NCI-H2107 (cell line): ENCODE results near the gene SIRT3.
"Not testable (repeated sequence)": the region's sequence is repeated elsewhere in the genome, so short reads cannot be mapped to it uniquely, and the experiment has no call there.

Source experiments
- DNase-seq: peaks from one replicate; lab custom pipeline; 2025; lab: John Stamatoyannopoulos, UW

SIRT3 gene

DNA sequence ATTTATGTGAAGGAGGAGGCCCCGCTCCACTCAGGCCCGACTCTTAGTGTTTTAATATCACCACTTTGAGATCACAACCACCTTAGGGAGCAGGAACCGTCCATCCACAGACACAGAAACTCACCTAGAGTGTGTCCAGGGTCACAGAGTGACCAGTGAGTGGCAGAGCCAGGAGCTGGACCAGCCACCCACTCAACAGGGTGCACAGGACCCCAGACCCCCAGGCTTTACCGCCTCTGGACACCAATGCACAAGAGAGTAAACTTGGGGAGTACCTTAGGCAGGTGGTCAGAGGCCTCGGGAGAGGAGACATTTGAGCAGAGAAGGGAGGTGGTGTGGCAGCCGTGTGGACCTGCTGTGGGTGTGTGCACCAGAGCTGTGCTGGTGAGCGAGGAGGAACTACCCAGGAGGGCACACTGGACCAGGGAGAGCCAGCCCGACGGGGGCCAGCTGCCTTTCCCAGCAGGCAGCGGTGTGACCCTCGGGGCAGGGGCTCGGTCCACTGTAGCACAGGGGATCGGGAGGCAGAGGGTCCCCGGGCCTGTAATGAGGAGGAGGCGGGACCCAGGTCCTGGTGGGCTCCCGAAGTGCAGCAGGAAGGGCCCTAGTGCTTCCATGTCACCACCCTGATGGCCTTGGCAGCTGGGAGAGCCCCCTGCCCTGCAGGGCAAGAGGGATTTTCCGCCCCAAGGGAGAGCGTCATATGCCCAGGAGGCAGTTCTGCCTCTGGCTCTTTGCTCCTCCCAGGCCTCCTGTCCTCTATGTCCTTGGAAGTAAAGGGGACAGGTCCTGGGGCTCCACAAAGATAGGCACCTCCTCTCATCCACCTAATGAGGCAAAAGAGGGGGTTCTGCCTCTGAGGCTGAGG lies 34.5 kb upstream of the SIRT3 start:
- no peak for DNase-seq

DNA sequence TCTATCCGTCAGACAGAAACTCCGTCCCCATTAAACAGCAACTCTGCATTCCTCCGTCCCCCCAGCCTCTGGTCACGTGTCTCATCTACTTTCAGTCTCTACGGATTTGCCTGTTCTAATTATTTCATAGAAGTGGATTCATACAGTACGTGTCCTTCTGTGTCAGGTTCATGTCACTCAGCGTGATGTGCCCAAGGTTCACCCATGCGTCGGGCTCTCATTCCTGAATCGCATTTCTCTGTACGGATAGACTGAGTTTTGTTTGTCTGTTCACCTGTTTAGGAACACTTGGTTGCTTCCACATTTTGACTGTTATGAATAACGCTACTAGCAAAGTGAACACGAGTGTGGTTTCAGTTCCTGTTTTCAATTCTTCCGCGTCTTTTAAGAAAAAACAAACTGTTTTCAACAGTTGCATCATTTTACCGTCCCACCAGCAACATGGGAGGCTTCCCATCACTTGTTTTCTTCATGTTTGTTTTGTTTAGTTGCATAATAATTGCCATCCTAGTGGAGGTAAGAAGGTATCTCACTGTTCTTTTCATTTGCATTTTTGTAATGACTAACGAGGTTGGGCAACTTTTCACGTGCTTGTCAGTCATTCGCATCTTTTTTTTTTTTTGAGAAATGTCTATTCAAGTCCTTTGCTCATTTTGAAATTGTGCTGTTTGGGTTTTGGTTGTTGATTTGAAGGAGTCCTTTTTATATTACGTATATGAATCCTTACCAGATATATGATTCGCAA lies 33.2 kb upstream of the SIRT3 start:
- no peak for DNase-seq

DNA sequence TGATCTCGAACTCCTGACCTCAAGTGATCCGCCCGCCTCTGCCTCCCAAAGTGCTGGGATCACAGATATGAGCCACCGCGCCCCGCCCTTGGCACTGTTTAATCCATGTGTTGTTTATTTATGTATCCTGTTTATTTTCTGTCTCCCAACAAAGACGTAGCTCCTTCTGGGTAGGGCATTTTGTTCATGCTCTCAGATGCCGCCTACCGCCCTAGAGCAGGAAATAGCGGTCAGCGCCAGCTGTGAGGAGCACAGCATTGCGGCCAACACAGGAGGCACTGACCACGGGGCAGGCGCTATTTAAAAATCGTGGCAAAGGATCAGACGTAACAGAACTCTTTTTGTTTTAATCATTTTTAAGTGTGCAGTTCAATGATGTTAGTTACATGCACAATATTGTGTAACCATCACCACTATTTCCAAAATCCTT lies 32.6 kb upstream of the SIRT3 start:
- DNase-seq: not testable (repeated sequence)

DNA sequence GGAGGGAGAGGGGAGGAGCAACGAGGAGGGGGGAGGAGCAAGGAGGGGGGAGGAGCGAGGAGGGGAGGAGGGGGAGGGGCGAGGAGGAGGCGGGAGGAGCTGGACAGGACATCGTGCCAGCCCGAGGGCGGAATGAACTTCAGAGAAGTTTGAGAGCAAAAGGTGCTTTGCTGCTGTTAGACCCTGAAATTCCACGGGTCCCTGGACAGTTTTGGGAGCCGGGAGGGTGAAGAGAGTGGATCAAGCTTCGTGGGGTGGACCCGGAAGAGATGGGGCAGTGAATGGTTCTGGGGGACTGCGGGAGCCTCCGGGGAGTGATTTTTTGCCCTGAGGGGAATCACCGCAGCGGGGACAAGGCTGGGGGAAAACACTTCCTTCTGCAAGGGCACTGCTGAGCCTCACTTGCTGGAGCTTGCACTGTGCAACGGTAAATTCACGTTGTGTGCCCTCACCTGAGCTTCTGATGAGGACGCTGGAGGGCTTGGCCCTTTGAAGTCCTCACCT lies 31.4 kb upstream of the SIRT3 start:
- DNase-seq: no peak

- DNase-seq: no peak
These were observed 30.7 kb upstream of the SIRT3 start for GRCh38 chr11:266676-267439.

DNA sequence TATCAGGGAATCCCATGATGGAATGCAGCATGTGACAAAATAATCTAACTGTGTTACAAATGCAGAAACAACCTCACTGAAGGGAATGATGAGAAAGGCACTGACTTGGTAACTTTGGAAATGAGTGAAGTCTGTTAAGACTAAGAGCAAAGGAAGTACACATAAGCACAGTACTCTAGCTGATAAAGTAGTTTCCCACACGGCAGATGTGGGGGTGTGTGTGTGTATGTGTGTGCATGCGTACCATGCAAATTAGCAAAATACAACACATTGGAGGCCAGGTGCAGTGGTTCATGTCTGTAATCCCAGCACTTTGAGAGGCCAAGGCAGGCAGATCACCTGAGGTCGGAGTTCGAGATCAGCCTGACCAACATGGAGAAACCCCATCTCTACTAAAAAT lies 25.5 kb upstream of the SIRT3 start:
- no peak for DNase-seq

DNA sequence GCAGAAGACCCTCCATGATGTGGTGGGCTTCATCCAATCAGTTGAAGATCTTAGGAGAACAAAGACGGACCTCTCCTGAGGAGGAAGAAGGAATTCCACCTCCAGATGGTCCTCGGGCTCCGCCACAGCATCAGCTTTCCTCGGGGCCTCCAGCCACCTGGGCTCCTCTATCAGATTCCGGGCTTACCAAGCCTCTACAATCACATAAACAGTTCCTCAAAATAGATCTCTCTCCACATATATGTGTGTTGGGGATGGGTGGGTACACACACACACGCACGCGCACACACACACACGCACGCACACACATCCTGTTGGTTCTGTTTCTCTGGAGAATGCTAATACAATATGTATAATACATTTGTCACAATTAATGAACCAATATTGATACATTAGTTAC lies 23.3 kb upstream of the SIRT3 start:
- DNase-seq: no peak

DNA sequence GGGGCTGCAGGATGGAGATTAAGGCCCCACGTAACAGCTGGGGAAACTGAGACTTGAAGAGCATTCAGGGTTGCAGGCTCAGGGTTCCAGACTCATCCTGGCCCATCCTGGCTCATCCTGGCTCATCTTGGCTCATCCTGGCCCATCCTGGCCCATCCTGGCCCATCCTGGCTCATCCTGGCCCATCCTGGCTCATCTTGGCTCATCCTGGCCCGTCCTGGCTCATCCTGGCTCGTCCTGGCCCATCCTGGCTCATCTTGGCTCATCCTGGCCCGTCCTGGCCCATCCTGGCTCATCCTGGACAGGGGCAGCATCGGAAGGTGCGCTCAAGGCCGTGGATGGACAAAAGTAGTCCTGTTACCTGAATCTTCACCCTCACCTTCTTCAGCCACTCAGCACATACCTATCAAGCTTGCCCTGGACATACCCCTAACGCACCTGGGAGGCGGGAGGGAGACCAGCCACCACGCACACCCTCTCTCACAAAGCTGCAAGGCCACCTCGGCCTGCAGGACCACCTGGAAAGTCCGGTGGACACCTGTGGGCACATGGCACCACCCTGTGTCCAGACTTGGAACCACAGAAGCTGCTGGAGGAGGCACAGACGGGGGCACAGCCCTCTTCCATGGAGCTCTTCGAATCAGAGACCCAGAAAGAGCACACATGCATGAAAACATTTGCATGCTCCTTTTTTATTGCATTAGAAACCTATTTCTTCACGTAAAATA lies 21.8 kb upstream of the SIRT3 start:
- no peak for DNase-seq

DNA sequence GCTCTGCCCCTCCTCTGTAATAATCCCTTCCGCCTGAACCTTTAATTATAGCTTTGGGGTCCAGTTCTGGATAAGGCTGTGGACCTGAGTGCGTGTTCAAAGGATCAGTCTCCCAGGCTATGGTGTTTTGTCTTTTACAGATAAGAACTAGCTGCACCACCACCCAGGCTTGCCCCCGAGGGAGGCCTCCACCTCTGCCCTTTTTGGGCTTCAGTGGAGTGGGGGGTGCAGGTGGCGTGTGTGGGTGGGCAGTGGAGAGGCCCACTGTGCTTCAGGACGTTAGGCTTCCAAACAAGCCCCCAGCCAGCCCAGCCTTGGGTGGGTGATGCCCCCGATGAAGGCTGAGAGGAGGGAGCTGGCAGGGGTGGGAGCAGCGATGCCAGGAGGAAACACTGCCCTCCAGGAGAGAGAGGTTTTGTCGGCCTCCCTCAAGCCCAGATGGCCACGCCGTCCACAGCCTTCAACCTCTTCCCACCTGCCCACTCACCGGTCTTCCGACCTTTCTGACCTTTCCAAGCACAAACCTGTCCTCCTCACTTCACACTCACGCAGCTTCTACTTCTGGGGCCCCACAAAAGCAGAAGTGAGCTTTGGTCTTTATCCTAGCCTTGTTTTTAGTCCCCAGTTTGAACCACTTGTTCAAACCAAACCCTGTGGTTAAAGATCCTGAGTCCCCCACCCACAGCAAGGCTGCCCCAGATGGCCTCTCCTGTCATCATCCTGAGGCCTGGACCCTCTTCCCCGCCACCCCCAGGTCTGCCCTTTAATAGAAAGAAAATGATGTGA lies 21.0 kb upstream of the SIRT3 start:
- DNase-seq: no peak

- DNase-seq: no peak
These were observed 19.7 kb upstream of the SIRT3 start for GRCh38 chr11:255816-256215.

DNA sequence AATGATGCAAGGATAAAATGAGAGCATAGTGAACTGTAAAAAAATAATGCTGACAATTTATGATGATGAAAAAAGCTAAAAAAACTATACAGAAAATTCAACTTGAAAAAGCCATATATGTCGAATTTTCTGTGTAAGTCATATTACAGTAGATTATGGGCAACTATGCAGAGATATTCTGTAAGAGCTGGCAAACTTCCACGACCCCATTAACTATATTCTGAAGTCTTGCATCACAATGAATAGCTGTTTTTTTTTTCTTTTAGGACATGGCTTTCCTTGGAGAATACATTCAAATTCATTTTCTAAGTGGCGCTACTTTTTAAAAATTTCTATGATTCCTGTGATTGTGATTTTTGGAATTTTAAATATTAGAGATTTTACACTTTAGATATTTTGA lies 19.0 kb upstream of the SIRT3 start:
- DNase-seq: no peak

GRCh38 chr11:253886-254270 lies 17.7 kb upstream of the SIRT3 start:
- no peak for DNase-seq

DNA sequence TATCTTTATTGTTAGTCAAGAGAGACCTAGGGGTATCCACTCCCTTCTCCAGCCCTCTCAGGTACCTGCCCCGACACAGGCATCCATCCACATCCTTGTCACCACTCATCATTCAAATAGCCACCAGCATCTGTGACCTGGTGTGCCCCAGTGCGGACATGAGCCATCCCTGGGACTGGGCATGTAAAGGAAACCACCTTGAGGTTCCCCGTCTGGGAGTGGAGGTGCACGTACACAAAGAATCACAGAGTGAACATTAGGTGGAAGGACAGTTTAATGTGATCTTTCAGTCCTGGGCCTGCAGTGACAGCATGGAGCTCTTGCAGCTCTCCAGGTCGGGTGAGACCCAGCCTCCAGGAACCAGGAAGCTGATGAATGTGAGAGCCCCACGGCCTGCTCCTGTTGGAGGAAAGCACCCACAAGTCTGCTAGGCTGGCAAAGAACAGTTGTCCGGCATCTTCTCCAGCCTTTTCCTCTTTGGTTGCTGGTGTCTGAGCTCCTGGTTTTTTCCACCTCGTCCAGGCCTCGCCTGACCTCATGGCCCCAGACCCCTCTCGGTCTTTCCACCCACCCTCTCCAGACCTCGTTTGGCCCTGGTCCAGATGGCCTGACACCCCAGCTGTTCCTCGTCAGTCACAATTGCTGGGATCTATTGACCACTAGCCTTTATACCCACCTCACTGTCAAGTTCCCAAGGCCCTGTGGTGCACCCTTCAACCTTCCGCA lies 17.2 kb upstream of the SIRT3 start:
- no peak for DNase-seq

DNA sequence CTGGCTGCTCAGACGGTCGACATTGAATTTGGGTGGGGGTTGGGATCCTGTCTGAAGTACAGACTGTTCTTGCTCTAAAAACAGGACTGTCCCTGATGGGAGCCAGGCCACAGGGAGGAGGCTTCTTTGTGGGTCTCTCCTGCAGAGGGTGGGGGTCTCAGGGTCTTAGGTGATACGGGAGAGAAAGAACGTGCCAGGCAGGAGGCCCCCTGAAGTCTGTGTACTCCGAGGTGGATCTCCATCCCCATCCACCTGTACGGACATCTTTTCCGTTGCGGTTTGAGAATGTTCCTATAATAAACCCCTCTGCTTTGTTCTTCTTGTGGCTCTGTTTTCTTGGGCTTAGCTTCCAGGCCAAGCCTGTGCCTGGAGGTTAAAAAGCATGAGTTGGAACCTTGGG lies 16.5 kb upstream of the SIRT3 start:
- DNase-seq: no peak

DNA sequence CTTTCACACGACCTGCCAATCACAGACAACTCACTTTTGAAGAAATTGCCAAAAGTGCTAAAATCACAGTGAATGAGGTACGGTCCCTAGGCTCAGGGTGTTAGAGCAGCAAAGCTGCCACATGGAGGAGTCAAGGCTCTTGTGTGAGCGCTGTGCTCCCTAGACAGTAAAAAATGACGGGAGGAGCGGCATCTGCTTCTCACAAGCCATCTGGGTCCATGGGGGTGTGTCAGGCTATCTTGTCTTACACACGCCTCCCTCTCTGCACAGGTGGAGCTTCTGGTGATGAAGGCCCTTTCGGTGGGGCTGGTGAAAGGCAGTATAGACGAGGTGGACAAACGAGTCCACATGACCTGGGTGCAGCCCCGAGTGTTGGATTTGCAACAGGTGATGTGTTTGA lies 15.4 kb upstream of the SIRT3 start:
- no peak for DNase-seq

DNA sequence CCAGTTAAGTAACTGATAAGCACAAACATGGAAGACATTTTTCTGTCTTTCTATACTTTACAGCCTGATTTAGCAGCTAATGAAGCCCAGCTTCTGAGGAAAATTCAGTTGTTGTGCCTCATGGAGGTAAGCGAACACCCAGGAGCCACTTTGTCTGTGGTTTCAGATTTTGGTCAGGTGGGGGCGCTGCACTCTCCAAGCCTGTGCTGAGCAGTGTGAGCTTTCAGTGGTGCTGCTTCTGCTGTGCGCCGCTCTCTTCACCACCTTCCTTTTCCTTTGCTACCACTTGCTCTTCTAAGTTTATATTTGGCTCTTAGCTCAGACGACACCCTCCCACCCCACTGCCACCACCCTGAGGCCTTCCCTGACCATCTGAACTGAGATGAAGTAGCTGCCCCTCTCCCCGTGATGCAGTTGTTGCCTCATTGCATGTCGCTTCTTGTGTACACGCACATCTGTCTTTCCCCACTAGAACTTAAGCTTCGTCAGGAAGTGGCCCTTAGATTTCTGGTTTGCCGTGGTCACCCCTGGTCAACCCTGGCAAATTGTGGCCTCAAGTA lies 14.7 kb upstream of the SIRT3 start:
- peak; percentile 25 for DNase-seq

DNA sequence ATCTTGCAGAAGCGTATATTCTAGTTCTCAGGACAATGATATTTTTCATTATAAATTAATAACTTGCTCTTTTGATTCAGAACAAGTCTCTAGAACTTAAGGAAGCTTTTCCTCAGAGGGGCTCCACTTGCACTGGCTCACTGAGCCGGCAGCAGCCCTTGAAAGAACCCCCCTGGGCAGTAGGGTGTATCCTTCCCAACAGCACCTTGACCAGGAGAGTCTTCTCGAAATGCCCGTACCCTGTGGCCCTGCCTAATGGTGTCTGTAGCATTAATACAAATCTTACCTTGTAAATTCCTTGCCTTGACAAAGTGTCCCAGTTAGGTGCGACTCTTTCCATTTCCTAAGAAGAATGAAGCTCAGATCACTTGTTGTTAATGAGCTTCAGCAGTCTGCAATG lies 14.1 kb upstream of the SIRT3 start:
- no peak for DNase-seq

DNA sequence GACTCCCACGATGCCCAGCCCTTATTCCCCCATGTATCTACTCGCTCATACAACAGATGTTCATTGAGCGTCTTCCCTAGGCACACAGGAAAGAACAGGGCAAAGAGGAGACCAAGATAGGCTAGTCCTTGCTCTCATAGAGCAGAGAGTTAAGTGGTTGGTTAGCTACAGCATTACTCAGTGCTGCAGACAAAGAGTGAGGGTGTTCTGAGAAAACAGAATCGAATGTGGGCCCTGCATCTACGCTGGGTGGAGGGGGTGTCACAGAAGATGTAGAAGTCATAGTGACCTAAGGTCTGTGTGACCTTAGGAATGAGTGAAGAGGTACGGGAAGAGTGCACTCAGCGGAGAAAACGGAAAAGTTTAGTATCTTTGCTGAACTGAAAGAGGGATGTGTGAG lies 12.9 kb upstream of the SIRT3 start:
- DNase-seq: no peak

DNA sequence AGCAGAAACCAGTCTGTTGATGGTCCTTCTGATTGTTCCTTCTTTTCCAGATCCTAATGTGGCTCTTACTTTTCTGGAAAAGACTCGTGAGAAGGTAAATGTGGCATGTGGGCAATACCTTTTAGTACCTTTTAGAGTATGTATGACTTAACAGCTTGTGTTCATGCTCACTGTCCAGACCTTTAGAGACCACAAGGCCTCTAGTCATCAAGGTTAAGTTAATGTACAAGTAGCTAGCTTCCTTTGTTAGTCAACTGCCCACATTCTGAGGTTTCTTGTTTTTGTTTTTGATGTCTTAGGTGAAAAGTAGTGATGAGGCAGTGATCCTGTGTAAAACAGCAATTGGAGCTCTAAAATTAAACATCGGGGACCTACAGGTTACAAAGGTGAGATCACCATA lies 8.2 kb upstream of the SIRT3 start:
- no peak for DNase-seq

GRCh38 chr11:241634-242033 lies 5.5 kb upstream of the SIRT3 start:
- no peak for DNase-seq
